GM19455 (cell line): Measurements from ENCODE around the gene GRID1.
A peak's percentile ranks its signal among the peaks of the same experiment; 100 is the strongest.

Source experiments
- ATAC-seq: cut with Tn5 transposase; IDR thresholded peaks from one replicate; pipeline ENCODE4 v1.9.1; 2021; ENCODE audit not compliant: unreplicated experiment

The GRID1 gene

GRCh38 chr10:86282664-86283465, 83.7 kb downstream of the GRID1 start:
- no peak for ATAC-seq

GRCh38 chr10:86281396-86281795, 85.2 kb downstream of the GRID1 start:
- no peak for ATAC-seq

GRCh38 chr10:86269332-86269731, 97.3 kb downstream of the GRID1 start:
- no peak for ATAC-seq

GRCh38 chr10:86267286-86268195, 99.1 kb downstream of the GRID1 start:
- ATAC-seq: no peak

- no peak for ATAC-seq
These were observed 100.0 kb downstream of the GRID1 start for GRCh38 chr10:86266446-86267242.

- ATAC-seq: no peak
These were observed 100.7 kb downstream of the GRID1 start for GRCh38 chr10:86265895-86266259.

- no peak for ATAC-seq
These were observed 101.2 kb downstream of the GRID1 start for GRCh38 chr10:86265236-86265894.

GRCh38 chr10:86264481-86265231, 101.9 kb downstream of the GRID1 start:
- ATAC-seq: no peak

- no peak for ATAC-seq
These were observed 102.7 kb downstream of the GRID1 start for GRCh38 chr10:86263907-86264306.

GRCh38 chr10:86263209-86263608, 103.4 kb downstream of the GRID1 start:
- ATAC-seq: no peak

GRCh38 chr10:86262688-86263181, 103.9 kb downstream of the GRID1 start:
- no peak for ATAC-seq

GRCh38 chr10:86261941-86262687, 104.5 kb downstream of the GRID1 start:
- peak; percentile 81 for ATAC-seq

- no peak for ATAC-seq
These were observed 105.1 kb downstream of the GRID1 start for GRCh38 chr10:86261470-86261869.

GRCh38 chr10:86260564-86260963, 106.0 kb downstream of the GRID1 start:
- no peak for ATAC-seq

GRCh38 chr10:86259901-86260562, 106.6 kb downstream of the GRID1 start:
- ATAC-seq: no peak

- no peak for ATAC-seq
These were observed 107.7 kb downstream of the GRID1 start for GRCh38 chr10:86258941-86259340.

- no peak for ATAC-seq
These were observed 108.1 kb downstream of the GRID1 start for GRCh38 chr10:86258499-86258898.

- no peak for ATAC-seq
These were observed 108.9 kb downstream of the GRID1 start for GRCh38 chr10:86257683-86258082.
